Gastrocnemius medialis (tissue), 4 donors: ENCODE results near the gene CERK. TPM values are rescaled to one million over a fixed set of nuclear protein-coding genes. Genes with fewer than 3 reads are reported as not detected.

ENCODE experiments used
- ATAC-seq, 2 donors: fragments of 150-250 bp; one replicate each; pipeline ENCODE4 v1.9.1; 2016
- DNase-seq, 2 donors: peaks; one replicate each; pipeline ENCODE4 v3.0.0-alpha.2; 2019
- H3K27ac ChIP-seq, 4 donors: fragments of 200-600 bp; sonication (generic); 1 replicate in 1 of 4; 2 replicates in 3 of 4; pipeline ENCODE4 v1.5.1; 2016 to 2018; ENCODE audit warnings: mild to moderate bottlenecking in 2 of 4, moderate library complexity in 1 of 4
- H3K27me3 ChIP-seq, 3 donors: fragments of 200-600 bp; sonication (generic) in 2 of 3; 1 replicate in 1 of 3; 2 replicates in 2 of 3; pipeline versions ENCODE4 v1.5.1 to v1.6.0; 2016 to 2019; ENCODE audit warnings: mild to moderate bottlenecking in 1 of 3, moderate library complexity in 1 of 3
- H3K36me3 ChIP-seq, 2 donors: fragments of 200-600 bp; sonication (generic) in 1 of 2; one replicate each; pipeline ENCODE4 v1.5.1; 2017 to 2018
- H3K4me1 ChIP-seq, 2 donors: fragments of 200-600 bp; sonication (generic) in 1 of 2; one replicate each; pipeline ENCODE4 v1.5.1; 2016 to 2017; ENCODE audit warnings: mild to moderate bottlenecking in 2 of 2
- H3K4me3 ChIP-seq, 4 donors: fragments of 200-600 bp; sonication (generic) in 3 of 4; 1 replicate in 1 of 4; 2 replicates in 3 of 4; pipeline ENCODE4 v1.5.1; 2016 to 2019; ENCODE audit warnings: mild to moderate bottlenecking in 2 of 4
- H3K9me3 ChIP-seq, 3 donors: fragments of 200-600 bp; sonication (generic) in 2 of 3; 1 replicate in 1 of 3; 2 replicates in 2 of 3; pipeline ENCODE4 v1.5.1; 2016 to 2019
- CTCF ChIP-seq, 5 experiments: fragments of 450-650 bp in 3 of 5; fragments of 200-600 bp in 2 of 5; sonication (generic) in 2 of 5; IDR thresholded peaks in 4 of 5; conservative IDR thresholded peaks in 1 of 5; 1 replicate in 4 of 5; 2 replicates in 1 of 5; pipeline ENCODE4 v1.5.1; 2016 to 2019; ENCODE audit warnings: antibody characterized with exemption in 5 of 5, mild to moderate bottlenecking in 3 of 5, moderate library complexity in 3 of 5
- POLR2A ChIP-seq, 2 donors: fragments of 450-650 bp; IDR thresholded peaks; one replicate each; pipeline ENCODE4 v1.6.1; 2017; ENCODE audit warnings: antibody characterized with exemption in 2 of 2, mild to moderate bottlenecking in 2 of 2, moderate library complexity in 2 of 2
- in situ Hi-C, 4 donors: fragments of 200-750 bp; cut with MboI; loops; one replicate each; pipeline versions ENCODE4 v1.15.0 to v1.8.0; 2017; ENCODE audit warnings: low sequenced_read_pairs in 4 of 4
- intact Hi-C: fragments of 100-400 bp; cut with DNase I; formaldehyde crosslinking; loops from one replicate; pipeline ENCODE4 v1.15.1; 2023; ENCODE audit warnings: low total_unique reads
- total RNA-seq, 4 donors: library from RNA; depleted of rRNA; stranded (reverse); fragments of >200 nt; gene quantifications; one replicate each; pipeline versions ENCODE4 v1.1.0 to v1.2.3, GENCODE V29; 2016

CERK gene
- total RNA-seq, 4 donors from 2014 or later: 32.7 to 38.7 (median 34.8) TPM

DNA sequence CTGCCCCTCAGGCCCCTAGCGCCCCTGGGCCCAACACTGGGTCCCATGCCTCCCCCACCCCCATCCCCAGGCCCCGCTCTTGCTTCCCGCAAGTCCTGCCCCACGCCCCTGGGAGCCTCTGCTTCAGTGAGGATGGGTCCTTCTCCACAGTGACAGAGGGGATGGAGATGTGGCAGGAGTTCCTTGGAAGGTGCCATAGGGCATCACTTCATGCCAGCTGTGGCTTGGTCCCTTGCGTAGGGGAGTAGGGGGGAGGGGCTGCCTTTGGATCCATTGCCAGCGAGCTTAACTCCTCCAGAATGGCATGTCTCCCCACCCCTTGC lies 14.9 kb upstream of the CERK start:
- DNase-seq (peak in 1 of 2 donors; percentile 48), ATAC-seq (peak in 1 of 2 donors; percentile 1)
- Histone ChIP-seq H3K4me3 (no peak overlapping the region), H3K9me3 (no peaks in the 10 kb centered on the region), H3K4me1 (peaks cover 51 to 59% of the 10 kb centered on the region in 2 donors), H3K27ac (peak overlapping the region; percentile 91 to 99 (median 94)), H3K36me3 (no peaks in the 10 kb centered on the region), H3K27me3 (no peaks in the 10 kb centered on the region)
- no peak for TF ChIP-seq POLR2A (IDR thresholded peaks at IDR 0.05)
- TF ChIP-seq CTCF (IDR thresholded peaks at IDR 0.05 in 4 of 5, conservative IDR thresholded peaks at IDR 0.05 in 1 of 5): no peak
- intact Hi-C loops (no loop called here), in situ Hi-C loops (no loop called here)

DNA sequence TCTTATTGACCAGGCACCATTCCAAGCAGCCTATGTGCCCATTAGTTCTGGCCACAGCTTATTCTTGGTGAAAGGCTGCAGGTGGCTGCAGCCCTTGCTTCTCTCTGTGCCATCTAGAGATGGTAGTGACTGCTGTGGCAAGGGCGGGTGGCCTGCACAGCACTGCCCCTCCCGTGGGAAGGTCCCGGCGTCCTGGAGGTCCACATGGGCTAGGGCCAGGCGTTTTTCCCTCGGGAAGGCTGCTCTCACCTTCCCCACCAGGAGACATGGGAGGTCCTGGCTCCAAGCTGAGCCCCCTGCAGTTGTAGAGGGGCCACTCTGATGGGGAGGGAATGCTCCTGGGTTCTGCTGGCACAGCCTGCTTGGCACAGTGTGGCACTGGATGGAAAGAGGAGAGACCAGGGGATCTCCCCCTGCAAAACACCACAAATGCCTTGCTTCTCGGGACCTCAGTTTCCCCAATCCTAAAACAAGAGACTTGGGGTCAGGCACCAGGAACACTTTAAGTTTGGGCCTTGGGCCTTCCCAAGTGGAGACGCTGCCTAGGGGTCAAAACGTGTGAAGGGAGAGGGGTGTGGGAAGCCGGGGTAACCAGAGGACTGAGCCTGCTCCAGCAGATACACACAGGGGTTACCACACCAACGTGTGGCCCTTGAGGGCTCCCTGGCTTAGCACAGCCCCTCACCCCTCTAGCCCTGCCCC lies 14.4 kb upstream of the CERK start:
- Histone ChIP-seq H3K9me3 (no peaks in the 10 kb centered on the region), H3K27ac (peak overlapping the region; percentile 91 to 99 (median 94)), H3K36me3 (no peaks in the 10 kb centered on the region), H3K4me1 (peaks cover 56 to 62% of the 10 kb centered on the region in 2 donors), H3K4me3 (no peak overlapping the region), H3K27me3 (no peaks in the 10 kb centered on the region)
- no peak for ATAC-seq
- in situ Hi-C loops (no loop called here), intact Hi-C loops (no loop called here)
- no peak for DNase-seq
- TF ChIP-seq CTCF (IDR thresholded peaks at IDR 0.05 in 4 of 5, conservative IDR thresholded peaks at IDR 0.05 in 1 of 5) (no peak), POLR2A (IDR thresholded peaks at IDR 0.05) (no peak)

GRCh38 chr22:46750863-46751443 lies 12.9 kb upstream of the CERK start:
- no peaks in the 10 kb centered on the region for H3K36me3 ChIP-seq
- peak overlapping the region; percentile 11 to 92 (median 62) for H3K27ac ChIP-seq
- ATAC-seq: no peak
- in situ Hi-C loops: no loop called here
- H3K4me1 ChIP-seq: peaks cover 60 to 72% of the 10 kb centered on the region in 2 donors
- DNase-seq: no peak
- H3K9me3 ChIP-seq: no peaks in the 10 kb centered on the region
- no peak for TF ChIP-seq POLR2A (IDR thresholded peaks at IDR 0.05)
- TF ChIP-seq CTCF (IDR thresholded peaks at IDR 0.05 in 4 of 5, conservative IDR thresholded peaks at IDR 0.05 in 1 of 5): no peak
- H3K4me3 ChIP-seq: no peak overlapping the region
- H3K27me3 ChIP-seq: no peaks in the 10 kb centered on the region
- intact Hi-C loops: no loop called here

DNA sequence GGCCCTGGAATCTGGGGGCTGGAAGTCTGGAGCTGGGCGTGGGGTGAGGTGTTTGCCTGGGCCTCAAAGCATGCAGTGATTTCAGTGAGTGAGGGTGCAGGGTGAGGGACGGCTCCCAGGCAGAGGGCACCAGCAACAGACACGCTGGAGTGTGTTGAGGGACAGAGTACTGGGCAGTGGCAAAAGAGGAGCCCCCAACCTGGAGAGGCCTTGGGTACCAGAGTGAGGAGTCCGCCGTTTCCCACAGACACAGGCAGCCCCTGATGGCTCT lies 12.4 kb upstream of the CERK start:
- DNase-seq (no peak), ATAC-seq (no peak)
- Histone ChIP-seq H3K27ac (peak overlapping the region; percentile 11 to 92 (median 62)), H3K4me3 (no peak overlapping the region), H3K27me3 (no peaks in the 10 kb centered on the region), H3K36me3 (no peaks in the 10 kb centered on the region), H3K9me3 (no peaks in the 10 kb centered on the region), H3K4me1 (peaks cover 60 to 72% of the 10 kb centered on the region in 2 donors)
- no peak for TF ChIP-seq CTCF (IDR thresholded peaks at IDR 0.05 in 4 of 5, conservative IDR thresholded peaks at IDR 0.05 in 1 of 5)
- TF ChIP-seq POLR2A (IDR thresholded peaks at IDR 0.05): no peak
- in situ Hi-C loops: no loop called here
- intact Hi-C loops: no loop called here
